Measurements from ENCODE around the gene OR10V1.
"Not testable (repeated sequence)": the region's sequence is repeated elsewhere in the genome, so short reads cannot be mapped to it uniquely, and the experiment has no call there.

The OR10V1 gene

GRCh38 chr11:59708537-59708936 is 5.1 kb downstream of the OR10V1 start:
- DNase-seq (ENCODE audit: low read depth), result no peak

GRCh38 chr11:59707371-59707770 is 6.3 kb downstream of the OR10V1 start:
- DNase-seq (ENCODE audit: low read depth), result no peak

- no peak for DNase-seq (ENCODE audit: low read depth)
Observed at GRCh38 chr11:59706518-59707285, 6.9 kb downstream of the OR10V1 start.

GRCh38 chr11:59705294-59705693 is 8.4 kb downstream of the OR10V1 start:
- no peak for DNase-seq (ENCODE audit: low read depth)

GRCh38 chr11:59703515-59703914 is 10.1 kb downstream of the OR10V1 start:
- DNase-seq (ENCODE audit: low read depth), result not testable (repeated sequence)

- DNase-seq (ENCODE audit: low read depth), result not testable (repeated sequence)
Observed at GRCh38 chr11:59700157-59700556, 13.5 kb downstream of the OR10V1 start.

- DNase-seq (ENCODE audit: low read depth), result no peak
Observed at GRCh38 chr11:59698506-59698905, 15.1 kb downstream of the OR10V1 start.

GRCh38 chr11:59692915-59693314 is 20.7 kb downstream of the OR10V1 start:
- DNase-seq (ENCODE audit: low read depth), result no peak

- DNase-seq (ENCODE audit: low read depth), result no peak
Observed at GRCh38 chr11:59691156-59691555, 22.5 kb downstream of the OR10V1 start.

GRCh38 chr11:59689015-59689414 is 24.6 kb downstream of the OR10V1 start:
- no peak for DNase-seq (ENCODE audit: low read depth)

- DNase-seq (ENCODE audit: low read depth), result not testable (repeated sequence)
Observed at GRCh38 chr11:59681260-59681725, 32.4 kb downstream of the OR10V1 start.

- DNase-seq (ENCODE audit: low read depth), result no peak
Observed at GRCh38 chr11:59680287-59681154, 33.1 kb downstream of the OR10V1 start.

GRCh38 chr11:59679347-59679746 is 34.3 kb downstream of the OR10V1 start:
- no peak for DNase-seq (ENCODE audit: low read depth)

GRCh38 chr11:59678813-59679165 is 34.9 kb downstream of the OR10V1 start:
- no peak for DNase-seq (ENCODE audit: low read depth)

GRCh38 chr11:59678118-59678812 is 35.4 kb downstream of the OR10V1 start:
- no peak for DNase-seq (ENCODE audit: low read depth)

GRCh38 chr11:59676205-59676604 is 37.4 kb downstream of the OR10V1 start:
- DNase-seq (ENCODE audit: low read depth), result no peak

- no peak for DNase-seq (ENCODE audit: low read depth)
Observed at GRCh38 chr11:59674291-59674690, 39.4 kb downstream of the OR10V1 start.

GRCh38 chr11:59673291-59673690 is 40.4 kb downstream of the OR10V1 start:
- DNase-seq (ENCODE audit: low read depth), result no peak

- no peak for DNase-seq (ENCODE audit: low read depth)
Observed at GRCh38 chr11:59671471-59671870, 42.2 kb downstream of the OR10V1 start.

- peak; percentile 3 for DNase-seq (ENCODE audit: low read depth)
Observed at GRCh38 chr11:59669611-59670009, 44.0 kb downstream of the OR10V1 start.

- peak; percentile 93 for DNase-seq (ENCODE audit: low read depth)
Observed at GRCh38 chr11:59668950-59669610, 44.6 kb downstream of the OR10V1 start, which contains the start of gene PATL1. PATL1 (minus strand) TSS chr11:59669037; CDS start chr11:59668895, 142 bp downstream.
